ENCODE measurements around the gene EXOC7.

EXOC7 gene

GRCh38 chr17:76138896-76139752, 35.5 kb upstream of the EXOC7 start:
- no peak for DNase-seq (ENCODE audit: low spot score)

DNA sequence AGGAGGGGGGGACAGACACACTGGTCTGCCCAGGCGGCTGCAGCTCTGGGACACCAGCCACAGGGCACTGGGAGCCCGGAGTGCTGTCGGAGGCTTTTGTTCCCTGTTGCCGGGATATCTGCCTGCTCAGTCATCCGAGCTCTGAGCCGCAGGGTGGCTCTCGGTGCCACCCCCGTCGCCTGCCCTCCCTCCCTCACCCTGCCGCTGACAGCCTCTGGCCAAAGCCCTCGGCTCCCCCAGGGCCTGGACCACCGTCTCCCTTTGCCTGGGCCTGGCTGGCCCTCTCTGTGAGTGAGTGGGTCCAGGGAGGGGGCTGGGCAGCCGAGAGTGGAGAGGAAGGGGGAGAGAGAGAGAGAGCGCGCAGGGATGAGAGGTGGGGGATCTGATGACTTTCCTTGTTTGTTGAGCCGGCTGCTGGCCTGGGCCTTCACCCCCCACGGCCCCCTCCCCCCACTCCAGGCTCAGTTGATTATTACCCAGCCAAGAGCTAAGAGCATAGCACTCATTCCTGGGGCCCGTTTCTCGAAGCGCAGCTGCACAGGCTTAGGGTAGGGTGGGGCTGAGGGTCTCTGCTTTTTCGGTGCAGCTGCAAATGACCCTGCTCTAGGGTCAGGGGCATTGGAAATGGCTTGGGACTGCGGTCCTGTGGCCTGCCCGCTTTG, 34.8 kb upstream of the EXOC7 start:
- DNase-seq (ENCODE audit: low spot score) = no peak

- no peak for DNase-seq (ENCODE audit: low spot score)
Observed at GRCh38 chr17:76137351-76138233, 34.0 kb upstream of the EXOC7 start.

GRCh38 chr17:76137001-76137350, 33.4 kb upstream of the EXOC7 start:
- DNase-seq (ENCODE audit: low spot score) = no peak

- no peak for DNase-seq (ENCODE audit: low spot score)
Observed at GRCh38 chr17:76136276-76137000, 32.9 kb upstream of the EXOC7 start.

DNA sequence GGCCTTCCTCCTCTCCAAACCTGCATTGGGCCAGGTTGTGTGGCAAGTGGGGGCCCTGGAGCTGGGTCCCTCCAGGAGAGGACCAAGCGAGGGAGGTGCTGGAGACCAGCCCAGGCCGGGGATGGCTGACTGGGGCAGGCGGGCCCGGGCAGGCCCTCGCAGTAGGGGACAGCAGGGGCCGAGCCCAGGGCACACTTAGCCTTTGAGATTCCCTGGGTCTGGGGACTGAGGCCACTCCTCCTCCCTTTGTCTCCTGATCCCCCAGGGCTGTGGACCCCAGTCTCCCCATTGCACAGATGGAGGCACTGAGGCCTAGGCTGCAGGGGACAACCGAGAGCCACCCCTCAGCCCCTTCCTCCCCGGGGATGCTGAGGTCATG, 32.2 kb upstream of the EXOC7 start:
- DNase-seq (ENCODE audit: low spot score) = no peak

GRCh38 chr17:76134911-76135809, 31.6 kb upstream of the EXOC7 start:
- no peak for DNase-seq (ENCODE audit: low spot score)

- DNase-seq (ENCODE audit: low spot score) = no peak
Observed at GRCh38 chr17:76132574-76133338, 29.2 kb upstream of the EXOC7 start.

DNA sequence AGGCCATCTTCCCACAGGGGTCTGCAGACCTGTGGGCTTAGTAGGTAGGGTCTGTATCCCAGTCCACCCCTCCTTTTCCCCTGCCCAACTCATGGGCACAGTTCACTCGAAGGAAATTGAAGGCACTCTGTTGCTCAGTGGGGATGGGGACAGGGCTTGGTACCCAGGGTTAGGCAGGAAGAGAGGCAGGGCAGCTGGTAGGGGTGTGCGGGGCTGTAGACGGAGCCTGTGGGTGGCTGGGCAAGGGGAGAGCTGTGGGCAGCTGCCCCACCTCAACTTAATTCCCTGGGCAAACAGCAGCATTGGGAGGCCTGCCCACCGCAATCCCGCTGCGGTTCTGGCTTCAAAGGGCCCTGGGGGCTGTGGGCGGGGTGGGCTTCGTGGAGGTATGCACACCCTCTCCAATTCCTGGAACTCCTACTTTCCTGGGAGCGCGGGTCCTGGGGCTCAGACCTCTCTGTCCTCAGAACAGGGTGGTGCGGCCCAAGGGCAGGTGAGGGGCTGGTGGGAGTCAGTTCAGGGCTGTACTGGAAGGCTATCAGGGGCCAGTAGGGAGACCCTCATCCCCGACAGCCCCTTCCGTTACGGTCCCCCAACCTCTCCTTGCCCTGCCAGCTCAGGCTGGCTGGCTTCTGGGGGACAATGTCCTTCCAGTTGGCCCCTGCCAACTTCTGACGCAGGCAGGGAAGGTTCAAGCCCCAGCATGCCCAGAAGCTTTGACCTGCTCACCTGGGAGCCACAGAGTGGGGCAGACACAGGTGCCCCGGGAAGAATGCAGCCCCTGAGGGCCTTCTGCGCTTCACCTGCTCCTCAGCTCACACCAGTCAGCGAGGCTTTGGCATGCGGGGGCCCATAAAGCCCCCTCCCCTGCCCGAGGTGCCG, 28.3 kb upstream of the EXOC7 start:
- no peak for DNase-seq (ENCODE audit: low spot score)

DNA sequence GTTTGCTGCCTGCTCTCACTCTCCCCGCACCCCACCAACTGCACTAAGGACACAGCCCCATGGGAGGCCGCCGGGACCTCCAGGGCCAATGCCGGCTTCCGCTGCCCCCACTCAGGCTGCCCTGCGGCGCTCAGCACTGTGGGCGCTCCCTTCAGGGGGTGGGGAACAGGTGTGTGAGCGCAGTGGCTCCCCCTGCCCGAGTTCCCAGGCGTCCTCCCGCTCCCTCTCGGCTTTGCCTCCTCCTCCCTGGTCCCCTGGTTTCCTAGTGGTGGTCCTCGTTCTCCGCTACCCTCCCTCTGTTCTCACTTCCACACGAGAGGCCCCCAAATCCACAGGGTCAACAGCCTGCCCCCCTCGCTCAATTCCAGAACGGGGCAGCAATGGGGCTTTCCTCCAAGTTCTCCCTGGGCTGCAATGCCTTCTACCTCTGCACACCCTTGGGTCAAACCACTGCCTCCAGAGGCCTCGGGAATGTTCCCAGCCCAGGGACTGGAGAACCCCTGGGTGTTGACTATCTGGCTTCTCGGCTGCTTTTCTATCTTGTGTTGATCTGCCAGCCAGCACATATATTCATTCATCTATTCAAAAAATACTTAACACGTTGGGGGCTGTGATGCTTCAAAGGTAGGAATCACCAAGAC, 27.6 kb upstream of the EXOC7 start:
- no peak for DNase-seq (ENCODE audit: low spot score)

- no peak for DNase-seq (ENCODE audit: low spot score)
Observed at GRCh38 chr17:76130473-76130872, 26.9 kb upstream of the EXOC7 start.

DNA sequence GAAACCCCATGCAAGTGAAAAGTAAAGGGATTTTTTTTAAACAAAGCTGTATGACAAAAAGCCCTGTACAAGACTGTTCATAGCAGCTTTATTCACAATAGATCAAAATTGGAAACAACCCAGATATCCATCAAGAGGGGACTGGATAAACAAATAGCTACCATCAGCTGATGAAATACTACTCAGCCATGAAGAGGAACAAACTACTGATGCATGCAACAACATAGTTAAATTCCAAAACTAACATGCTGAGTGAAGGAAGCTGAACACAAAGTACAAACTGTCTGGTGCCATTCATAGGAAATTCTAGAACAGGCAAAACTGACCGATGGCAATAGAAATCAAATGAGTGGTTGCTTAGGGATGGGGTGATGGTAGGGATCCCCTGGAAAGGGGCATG, 22.3 kb upstream of the EXOC7 start:
- no peak for DNase-seq (ENCODE audit: low spot score)

GRCh38 chr17:76125391-76125675, 21.7 kb upstream of the EXOC7 start:
- no peak for DNase-seq (ENCODE audit: low spot score)

- DNase-seq (ENCODE audit: low spot score) = no peak
Observed at GRCh38 chr17:76124582-76125390, 21.2 kb upstream of the EXOC7 start.

DNA sequence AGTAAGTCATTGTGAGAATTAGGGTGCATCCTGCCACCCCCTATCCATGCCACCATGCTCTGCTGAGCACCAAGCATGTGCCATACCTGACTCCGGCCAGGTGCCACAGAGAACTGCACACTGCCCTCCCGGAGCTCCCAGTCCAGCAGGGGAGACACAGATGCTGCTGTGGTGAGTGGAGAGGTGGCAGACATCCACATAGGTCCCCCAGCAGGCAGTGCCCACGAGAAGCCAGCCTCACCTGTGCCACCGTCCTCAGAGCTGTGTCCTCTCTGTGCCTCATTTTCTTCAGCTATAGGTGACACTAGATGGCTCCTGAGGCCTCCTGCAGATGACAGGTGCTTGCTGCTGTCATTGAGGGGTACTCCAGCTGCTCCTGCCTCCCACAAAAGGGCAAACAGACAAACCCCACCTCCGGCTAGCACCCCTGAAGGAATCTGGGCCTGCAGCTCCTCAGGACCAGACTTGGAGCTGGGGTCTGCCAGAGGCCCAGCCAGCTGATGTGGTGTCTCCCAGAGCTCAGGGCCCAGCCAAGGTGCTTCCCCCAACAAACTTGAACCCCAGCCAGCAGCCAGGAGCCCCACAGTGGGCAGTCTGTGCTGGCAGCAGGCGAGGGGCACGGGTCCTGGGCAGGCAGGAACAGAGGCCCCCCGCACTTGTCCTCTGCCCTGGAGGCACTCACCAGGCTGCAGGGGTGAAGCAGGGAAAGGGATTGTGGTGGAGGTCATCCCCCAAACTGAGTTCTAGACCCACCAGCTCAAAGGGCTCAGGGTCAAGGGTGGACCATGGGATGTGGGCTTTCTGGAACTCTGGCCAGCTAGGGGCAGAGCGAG, 20.4 kb upstream of the EXOC7 start:
- DNase-seq (ENCODE audit: low spot score) = no peak

GRCh38 chr17:76123191-76123499, 19.6 kb upstream of the EXOC7 start:
- no peak for DNase-seq (ENCODE audit: low spot score)

DNA sequence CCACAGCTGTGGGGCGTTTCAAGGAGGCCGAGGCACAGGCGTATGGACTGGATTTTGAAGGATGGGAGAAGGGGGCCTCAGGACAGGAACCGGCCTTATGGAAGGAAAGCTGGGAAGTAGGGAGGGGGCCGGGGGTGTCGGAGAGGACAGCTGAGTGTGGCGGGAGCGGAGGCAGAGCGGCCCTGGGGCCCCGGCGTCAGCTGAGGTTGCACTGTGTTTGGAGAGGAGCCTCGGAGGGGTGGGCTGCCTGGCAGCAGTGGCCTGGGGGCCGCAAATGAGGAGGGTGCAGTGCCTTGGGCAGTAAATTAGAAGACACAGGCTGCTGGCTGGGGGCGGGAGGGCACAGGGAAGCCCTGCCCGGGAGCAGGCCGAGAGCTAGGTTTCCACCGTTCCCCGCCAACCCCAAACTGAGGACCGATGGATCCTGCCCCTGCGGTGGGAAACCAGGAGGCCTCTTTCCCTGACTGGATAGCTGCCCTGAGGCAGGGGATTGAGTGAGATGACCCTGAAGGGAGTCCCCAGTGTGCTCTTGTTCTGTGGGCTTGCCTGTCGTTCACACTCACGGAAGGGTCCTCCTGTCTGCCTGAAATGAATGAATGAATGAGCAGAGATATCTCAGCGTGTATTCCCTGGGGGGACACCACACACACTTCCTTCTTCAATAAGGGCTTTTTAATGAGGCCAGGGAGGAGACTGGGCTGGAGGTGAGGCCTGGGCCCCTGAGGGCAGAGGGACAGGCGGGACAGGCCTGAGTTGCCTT, 19.0 kb upstream of the EXOC7 start:
- DNase-seq (ENCODE audit: low spot score) = no peak
